Measurements from ENCODE around the gene TMEM163.
A peak's percentile ranks its signal among the peaks of the same experiment; 100 is the strongest.

The TMEM163 gene

GRCh38 chr2:134425724-134426496 lies 292.9 kb downstream of the TMEM163 start:
- no peak for DNase-seq

- no peak for DNase-seq
Measured at GRCh38 chr2:134421556-134422328, 297.1 kb downstream of the TMEM163 start.

DNA sequence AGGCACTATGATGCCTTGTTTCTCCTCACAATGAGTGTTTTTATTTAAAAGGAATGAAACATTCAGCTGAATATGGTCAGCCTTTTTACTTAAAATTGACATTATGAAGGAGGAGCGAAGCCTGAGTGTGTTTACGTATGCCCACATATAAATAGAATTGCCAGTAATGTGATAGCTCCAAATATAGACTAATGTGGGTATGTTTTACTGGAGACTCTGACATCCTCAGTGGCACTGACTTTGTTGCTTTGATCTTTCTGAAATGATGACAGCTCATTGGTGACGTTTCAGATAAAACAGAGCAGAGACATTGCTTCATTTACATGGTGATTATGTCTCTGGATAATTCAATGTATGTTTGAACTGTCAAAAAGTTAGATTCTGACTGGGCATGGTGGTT lies 297.9 kb downstream of the TMEM163 start:
- no peak for DNase-seq

DNA sequence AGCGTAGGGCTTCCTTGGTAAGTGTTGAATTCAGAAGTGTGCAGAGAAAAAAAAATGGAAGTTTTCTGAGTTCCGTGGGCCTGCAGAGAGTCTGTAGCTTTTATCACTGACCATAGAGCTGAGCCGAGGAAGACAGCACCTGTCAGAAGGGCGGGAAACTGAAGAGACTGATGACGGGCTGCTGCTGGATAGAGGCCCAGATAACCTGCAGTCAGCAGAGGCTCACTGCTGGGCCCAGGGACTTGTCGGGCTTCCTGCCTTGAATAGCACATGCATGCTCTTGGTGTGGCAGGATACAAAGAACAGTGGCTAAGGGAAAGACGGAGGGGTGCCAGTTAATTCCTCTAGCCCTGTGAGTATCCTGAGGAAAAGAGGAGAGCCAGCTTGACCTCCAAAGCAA lies 298.5 kb downstream of the TMEM163 start:
- DNase-seq: no peak

- DNase-seq: no peak
Measured at GRCh38 chr2:134417968-134418582, 300.7 kb downstream of the TMEM163 start.

DNA sequence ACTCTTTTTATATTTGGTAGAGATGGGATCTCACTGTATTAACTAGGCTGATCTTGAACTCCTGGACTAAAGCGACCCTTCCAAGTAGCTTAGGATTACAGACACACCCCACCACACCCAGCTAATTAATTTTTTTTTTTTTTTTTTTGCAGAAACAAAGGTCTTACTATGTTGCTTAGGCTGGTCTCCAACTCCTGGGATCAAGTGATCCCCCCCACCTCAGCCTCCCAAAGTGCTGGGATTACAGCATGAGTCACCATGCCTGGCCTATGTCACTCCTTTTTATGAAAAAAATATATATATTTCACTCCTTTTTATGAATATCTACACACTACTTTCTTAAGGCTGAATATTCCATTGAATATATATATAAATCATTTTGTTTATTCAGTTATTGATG lies 302.2 kb downstream of the TMEM163 start:
- no peak for DNase-seq

DNA sequence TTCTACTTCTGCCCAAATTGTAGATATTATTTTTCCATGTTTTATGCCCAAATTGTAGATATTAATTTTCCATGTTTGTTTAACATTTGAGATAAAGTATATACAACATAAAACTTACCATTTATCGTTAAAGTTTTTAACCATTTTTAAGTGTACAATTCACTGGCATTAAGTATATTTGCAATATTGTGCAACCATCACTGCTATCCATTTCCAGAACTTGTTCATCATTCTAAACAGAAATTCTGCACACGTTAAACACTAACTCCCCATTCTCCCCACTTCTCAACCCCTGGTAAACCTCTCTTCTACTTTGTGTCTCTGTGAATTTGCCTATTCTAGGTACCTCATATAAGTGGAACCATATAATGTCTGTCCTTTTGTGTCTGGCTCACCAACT lies 302.8 kb downstream of the TMEM163 start:
- no peak for DNase-seq

DNA sequence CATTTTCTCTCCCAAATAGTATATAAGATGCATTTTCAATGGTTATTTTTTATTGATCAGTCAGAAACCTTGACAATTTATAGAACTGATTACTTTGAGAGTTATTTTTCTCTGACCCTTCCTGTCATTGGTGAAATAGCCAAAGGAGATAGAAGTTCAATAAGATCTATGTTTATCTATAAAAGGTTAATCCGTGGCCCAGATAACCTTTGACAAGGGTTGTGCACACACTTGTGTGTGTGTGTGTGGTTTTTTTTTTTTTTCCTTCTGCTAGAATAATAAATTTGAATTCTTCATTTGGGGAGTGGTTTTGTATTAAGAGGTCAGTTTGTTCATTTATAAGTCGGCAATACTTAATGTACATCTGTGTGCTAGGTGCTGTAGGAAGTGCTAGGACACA lies 304.9 kb downstream of the TMEM163 start:
- no peak for DNase-seq

DNA sequence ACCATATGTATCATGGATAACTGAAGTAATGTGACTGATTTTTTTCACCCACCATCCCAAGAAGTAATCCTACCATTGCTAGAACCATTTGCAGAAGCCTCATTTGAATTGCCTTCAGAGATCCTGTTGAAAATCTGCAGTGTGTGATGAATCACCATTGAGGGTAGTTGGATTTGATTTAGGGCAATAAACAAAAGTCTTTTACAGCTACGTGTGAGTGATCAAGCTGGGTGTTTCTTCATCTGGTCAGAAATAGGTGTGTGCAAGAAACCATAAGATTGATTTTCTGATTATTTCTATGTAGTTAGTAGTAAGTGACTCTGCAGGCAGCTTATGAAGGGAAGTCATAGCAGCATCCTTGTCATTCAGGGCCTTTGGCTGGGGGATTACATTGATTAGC lies 305.4 kb downstream of the TMEM163 start:
- no peak for DNase-seq

- DNase-seq: no peak
Measured at GRCh38 chr2:134412639-134412999, 306.2 kb downstream of the TMEM163 start.

DNA sequence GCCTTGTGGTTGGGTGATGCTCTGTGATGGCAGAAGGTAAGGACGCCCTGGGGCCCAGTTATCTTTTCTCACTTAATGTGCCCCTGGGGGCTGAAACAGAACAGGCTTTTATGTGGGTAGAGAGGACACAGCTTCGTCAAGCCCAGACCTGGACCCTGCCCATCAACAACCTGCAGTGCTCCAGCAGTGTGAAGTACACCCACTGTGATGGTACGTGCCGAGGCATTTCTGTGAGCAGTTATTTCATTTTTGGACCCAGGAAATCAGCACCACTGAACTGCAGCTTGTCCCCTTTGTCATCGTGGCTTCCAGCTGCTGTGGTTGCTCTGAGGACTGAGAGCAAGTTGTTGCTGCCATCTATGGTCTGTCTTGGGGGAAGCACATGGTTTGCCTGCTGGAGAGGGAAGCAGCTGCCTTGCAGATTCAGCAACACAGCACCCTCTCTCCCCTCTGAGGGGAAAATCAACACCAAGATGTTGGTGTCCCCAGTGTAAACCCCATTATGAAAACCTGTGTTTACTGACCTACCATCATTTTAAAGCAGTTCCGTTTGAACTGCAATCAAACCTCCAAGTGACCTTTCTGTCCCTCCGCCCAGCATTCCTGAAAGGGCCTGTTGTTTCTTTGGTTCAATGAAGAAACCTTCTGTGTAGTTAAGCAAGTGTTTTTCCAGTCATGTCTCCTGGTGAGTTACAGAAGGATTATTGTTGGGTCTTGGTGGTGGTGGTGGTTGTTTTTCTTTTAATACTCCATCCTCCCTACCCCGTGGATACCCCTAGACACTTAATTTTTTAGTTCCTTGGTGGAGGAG lies 306.8 kb downstream of the TMEM163 start:
- peak; percentile 67 for DNase-seq

DNA sequence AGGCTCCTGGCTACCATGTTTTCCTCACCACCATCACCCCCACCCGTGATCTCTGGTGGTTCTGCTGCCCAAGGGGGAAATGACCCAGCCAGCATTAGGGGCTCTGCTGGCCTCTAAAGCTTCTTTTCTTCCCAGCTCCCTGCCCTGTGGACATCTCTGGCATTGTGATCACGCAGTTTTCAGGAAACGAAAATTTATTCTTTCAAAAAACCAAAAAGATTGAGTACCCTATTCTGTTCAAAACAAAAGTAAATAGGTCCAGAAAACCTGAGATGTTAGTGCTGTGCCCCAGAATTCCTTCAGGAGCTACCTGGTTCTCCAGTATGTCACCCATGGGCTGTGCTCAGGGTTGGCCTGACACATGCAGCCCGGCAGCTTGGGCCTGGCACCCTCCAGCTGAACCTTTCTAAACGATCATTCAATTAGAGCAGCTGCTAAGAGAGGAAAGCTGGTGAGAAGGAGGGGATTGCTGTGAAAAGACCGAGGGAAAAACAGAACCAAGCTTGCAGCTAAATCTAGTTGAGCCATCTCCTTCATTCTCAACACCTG lies 307.4 kb downstream of the TMEM163 start:
- DNase-seq: no peak

DNA sequence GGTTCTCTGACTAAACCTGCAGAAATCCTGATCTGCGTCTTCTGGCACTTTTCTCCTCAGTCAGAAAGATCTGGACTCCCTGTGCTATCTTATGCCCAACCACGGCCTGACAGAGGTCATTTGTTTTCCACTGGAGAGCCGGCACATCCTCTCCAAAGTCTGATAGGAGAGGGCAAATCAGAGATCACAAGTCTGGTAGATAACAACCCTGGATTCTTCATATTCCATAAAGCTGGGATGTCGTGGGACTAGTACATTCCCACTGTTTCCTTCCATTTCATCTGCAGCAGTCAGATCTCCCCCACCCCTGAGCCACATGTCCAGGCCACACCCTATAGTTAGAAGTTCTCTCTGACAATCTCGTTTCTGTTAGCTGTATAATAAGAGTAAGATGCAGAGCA lies 308.0 kb downstream of the TMEM163 start:
- DNase-seq: no peak

GRCh38 chr2:134410006-134410405 lies 308.8 kb downstream of the TMEM163 start:
- no peak for DNase-seq

GRCh38 chr2:134408791-134409190 lies 310.0 kb downstream of the TMEM163 start:
- no peak for DNase-seq

DNA sequence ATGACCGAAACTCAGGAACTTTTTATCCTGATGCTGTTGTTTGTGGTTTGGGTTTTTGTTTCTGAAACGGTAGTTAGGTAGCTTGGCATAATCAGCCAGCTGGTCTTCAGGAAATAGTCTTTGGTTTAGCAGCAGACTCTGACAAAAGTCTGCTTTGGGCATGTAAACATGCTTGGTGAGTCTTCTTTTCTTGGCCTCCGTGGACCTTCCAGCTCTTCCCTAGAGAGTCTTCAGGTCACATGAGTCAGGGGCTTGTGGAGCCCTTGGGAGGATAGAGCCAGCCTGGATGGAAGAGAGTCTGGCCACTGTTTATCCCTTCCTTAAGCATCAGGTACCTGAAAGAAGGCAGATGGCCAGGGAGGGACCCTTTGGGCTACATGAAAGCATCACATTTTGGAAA lies 310.4 kb downstream of the TMEM163 start:
- DNase-seq: no peak

DNA sequence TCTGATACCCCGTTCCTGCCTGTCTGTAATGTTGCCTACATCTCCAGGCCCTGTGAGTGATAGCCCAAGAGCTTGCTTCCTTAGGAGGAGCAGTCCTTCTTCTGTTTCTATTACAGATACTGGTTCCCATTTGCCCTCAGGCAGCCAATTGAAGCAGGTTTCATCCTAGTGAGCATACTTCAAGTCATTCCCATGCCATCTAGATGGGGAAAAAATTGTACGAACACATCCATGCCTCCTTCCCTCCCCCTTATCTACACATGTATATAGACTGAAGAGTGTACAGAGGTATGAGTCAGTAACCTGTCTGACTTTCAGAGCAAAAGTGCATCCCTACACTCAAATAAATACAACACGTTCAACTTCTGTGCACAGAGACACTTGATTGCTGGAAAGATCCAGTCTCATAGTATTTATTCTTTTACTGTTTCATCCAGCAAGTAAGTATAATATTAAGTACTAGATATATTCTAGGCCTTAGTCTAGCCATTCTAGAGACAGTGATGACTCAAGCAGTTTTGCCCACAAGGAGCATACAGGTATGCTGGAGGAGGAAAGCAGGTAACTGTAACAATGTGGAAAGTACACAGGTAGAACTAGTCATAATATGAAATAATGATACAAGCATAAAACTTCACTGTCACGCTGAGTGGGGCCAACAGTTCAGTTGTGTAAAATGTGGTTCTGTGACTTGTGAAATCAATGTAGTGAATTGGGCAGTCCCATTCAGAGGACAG lies 311.5 kb downstream of the TMEM163 start:
- DNase-seq: no peak

GRCh38 chr2:134406736-134407135 lies 312.1 kb downstream of the TMEM163 start:
- DNase-seq: no peak

- DNase-seq: no peak
Measured at GRCh38 chr2:134406311-134406710, 312.5 kb downstream of the TMEM163 start.
